Skeletal muscle satellite cell (primary cell): ENCODE measurements around the gene XRCC2. TPM values are rescaled to one million over a fixed set of nuclear protein-coding genes. Genes with fewer than 3 reads are reported as not detected.
A peak's percentile ranks its signal among the peaks of the same experiment; 100 is the strongest.
"Not testable (repeated sequence)": the region's sequence is repeated elsewhere in the genome, so short reads cannot be mapped to it uniquely, and the experiment has no call there.

Source experiments
- H3K27me3 ChIP-seq: 2 replicates; pipeline ENCODE4 v1.7.0; 2013; ENCODE audit warnings: low read length; ENCODE audit not compliant: control insufficient read depth, insufficient read depth
- H3K36me3 ChIP-seq: 2 replicates; pipeline ENCODE4 v1.7.0; 2013; ENCODE audit warnings: mild to moderate bottlenecking, control low read depth, low read length; ENCODE audit not compliant: insufficient read depth
- H3K4me1 ChIP-seq: 2 replicates; pipeline ENCODE4 v1.7.0; 2013; ENCODE audit warnings: low read length; ENCODE audit not compliant: control insufficient read depth, insufficient read depth
- H3K4me2 ChIP-seq: 2 replicates; pipeline ENCODE4 v1.7.0; 2013; ENCODE audit warnings: mild to moderate bottlenecking, low read length
- H3K4me3 ChIP-seq: 2 replicates; pipeline ENCODE4 v1.7.0; 2013; ENCODE audit warnings: low read length
- H3K9ac ChIP-seq: 2 replicates; pipeline ENCODE4 v1.7.0; 2013; ENCODE audit warnings: mild to moderate bottlenecking, low read depth, low read length, moderate library complexity
- H3K9me3 ChIP-seq: replicated peaks from 2 replicates; pipeline ENCODE4 v1.7.0; 2013; ENCODE audit warnings: mild to moderate bottlenecking, control low read depth, low read length
- total RNA-seq: library from RNA; depleted of rRNA; stranded (reverse); fragments of >200 nt; gene quantifications from 2 replicates; pipeline ENCODE4 v1.2.3, GENCODE V29; 2012; rRNA removed

Gene XRCC2
- total RNA-seq, result 4.6 and 4.8 TPM in 2 replicates

GRCh38 chr7:152675759-152676636 is at the start of gene XRCC2:
XRCC2 (minus strand) TSS chr7:152676141; CDS start chr7:152676079, 62 bp downstream.
- Histone ChIP-seq H3K9ac (peak within 1 kb of the TSS; percentile 97), H3K27me3 (no peaks in the 10 kb centered on the region), H3K4me2 (peak within 1 kb of the TSS; percentile 96), H3K36me3 (no peaks in the 10 kb centered on the region), H3K4me1 (peaks cover 9% of the 10 kb centered on the region), H3K9me3 (no peaks in the 10 kb centered on the region), H3K4me3 (peak within 1 kb of the TSS; percentile 98)

DNA sequence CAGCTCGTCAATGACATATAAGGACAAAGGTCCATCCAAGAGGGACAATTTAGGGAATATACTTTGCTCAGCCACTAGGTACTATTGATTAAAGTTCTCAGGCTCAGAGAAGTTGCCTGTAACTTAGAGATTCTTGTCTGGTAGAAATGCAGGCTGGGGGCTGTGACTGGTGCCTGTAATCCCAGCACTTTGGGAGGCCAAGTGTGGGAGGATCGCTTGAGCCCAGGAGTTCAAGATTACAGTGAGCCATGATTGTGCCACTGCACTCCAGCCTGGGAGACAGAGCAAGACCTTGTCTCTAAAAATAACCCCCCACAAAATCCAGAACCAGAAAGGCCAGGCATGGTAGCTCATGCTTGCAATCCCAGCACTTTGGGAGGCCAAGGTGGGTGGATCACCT is 47.4 kb upstream of the XRCC2 start:
- Histone ChIP-seq H3K4me1 (no peaks in the 10 kb centered on the region), H3K27me3 (no peaks in the 10 kb centered on the region), H3K4me3 (no peak overlapping the region), H3K4me2 (no peak overlapping the region), H3K9me3 (no peaks in the 10 kb centered on the region), H3K9ac (no peak overlapping the region), H3K36me3 (no peaks in the 10 kb centered on the region)

DNA sequence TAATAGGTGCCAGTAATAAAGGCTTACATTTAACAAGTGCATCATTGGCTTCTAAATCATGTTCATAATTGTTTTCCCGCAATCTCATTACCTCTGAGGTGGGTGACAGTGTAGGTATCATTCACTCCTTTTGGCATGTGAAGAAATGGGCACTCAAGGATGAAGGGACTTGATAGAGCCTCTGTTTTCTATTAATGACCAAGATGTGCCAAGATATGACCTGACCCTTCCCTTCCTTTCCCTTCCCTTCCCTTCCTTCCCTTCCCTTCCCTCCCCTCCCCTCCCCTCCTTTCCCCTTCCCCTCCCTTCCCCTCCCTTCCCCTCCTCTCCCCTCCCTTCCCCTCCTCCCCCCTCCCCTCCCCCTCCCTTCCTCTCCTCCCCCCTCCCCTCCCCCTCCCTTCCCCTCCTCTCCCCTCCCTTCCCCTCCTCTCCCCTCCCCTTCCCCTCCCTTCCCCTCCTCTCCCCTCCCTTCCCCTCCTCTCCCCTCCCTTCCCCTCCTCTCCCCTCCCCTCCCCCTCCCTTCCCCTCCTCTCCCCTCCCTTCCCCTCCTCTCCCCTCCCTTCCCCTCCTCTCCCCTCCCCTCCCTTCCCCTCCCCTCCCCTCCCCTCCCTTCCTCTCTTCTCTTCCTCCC is 36.6 kb upstream of the XRCC2 start:
- H3K4me2 ChIP-seq, H3K9me3 ChIP-seq, H3K9ac ChIP-seq, H3K27me3 ChIP-seq, H3K36me3 ChIP-seq, H3K4me3 ChIP-seq, H3K4me1 ChIP-seq: not testable (repeated sequence)

DNA sequence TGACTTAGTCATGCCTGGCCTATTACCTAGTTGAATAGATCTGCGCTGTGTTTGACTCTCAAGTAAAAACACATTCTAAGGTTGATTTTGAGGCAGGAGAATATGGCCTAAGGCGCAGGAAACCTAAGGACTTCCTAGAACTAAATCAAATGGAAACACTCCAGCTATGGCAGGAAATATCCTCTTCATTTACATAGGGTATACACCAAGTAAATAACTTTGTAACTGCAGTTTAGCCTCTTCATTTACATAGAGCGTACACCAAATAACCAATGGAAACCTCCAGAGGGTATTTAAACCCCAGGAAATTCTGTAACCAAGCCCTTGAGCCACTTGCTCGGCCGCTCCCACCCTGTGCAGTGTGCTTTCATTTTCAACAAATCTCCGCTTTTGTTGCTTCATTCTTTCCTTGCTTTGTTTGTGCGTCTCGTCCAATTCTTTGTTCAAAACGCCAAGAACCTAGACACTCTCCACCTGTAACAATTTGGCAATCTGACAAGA is 35.6 kb upstream of the XRCC2 start:
- no peaks in the 10 kb centered on the region for H3K27me3 ChIP-seq
- no peaks in the 10 kb centered on the region for H3K36me3 ChIP-seq
- H3K4me2 ChIP-seq, result no peak overlapping the region
- H3K9ac ChIP-seq, result no peak overlapping the region
- no peaks in the 10 kb centered on the region for H3K4me1 ChIP-seq
- H3K4me3 ChIP-seq, result no peak overlapping the region
- no peaks in the 10 kb centered on the region for H3K9me3 ChIP-seq

DNA sequence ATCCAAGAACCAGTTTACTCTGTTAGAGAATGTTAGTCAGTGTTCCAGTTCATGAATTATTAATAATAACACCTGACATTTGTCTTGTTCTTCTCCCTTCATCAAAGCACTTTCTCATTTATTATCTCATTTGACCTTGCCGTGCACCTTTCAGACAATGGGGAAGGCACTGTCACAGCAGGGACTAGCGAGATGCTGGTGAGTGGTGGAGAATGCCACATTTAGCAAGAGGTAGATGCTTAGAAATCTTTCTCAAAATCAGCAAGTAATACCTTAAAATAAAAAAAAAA is 34.2 kb upstream of the XRCC2 start:
- no peaks in the 10 kb centered on the region for H3K27me3 ChIP-seq
- no peaks in the 10 kb centered on the region for H3K36me3 ChIP-seq
- no peak overlapping the region for H3K9ac ChIP-seq
- H3K4me2 ChIP-seq, result no peak overlapping the region
- H3K4me3 ChIP-seq, result no peak overlapping the region
- no peaks in the 10 kb centered on the region for H3K4me1 ChIP-seq
- peaks cover 2% of the 10 kb centered on the region for H3K9me3 ChIP-seq

- Histone ChIP-seq H3K4me2 (no peak overlapping the region), H3K4me1 (no peaks in the 10 kb centered on the region), H3K4me3 (no peak overlapping the region), H3K9me3 (peaks cover 5% of the 10 kb centered on the region), H3K9ac (no peak overlapping the region), H3K27me3 (no peaks in the 10 kb centered on the region), H3K36me3 (no peaks in the 10 kb centered on the region)
Measured at GRCh38 chr7:152709287-152710152, 33.6 kb upstream of the XRCC2 start.

GRCh38 chr7:152704796-152705384 is 28.9 kb upstream of the XRCC2 start:
- Histone ChIP-seq H3K27me3 (no peaks in the 10 kb centered on the region), H3K4me1 (no peaks in the 10 kb centered on the region), H3K4me3 (no peak overlapping the region), H3K9me3 (peaks cover 5% of the 10 kb centered on the region), H3K36me3 (no peaks in the 10 kb centered on the region), H3K4me2 (no peak overlapping the region), H3K9ac (no peak overlapping the region)

GRCh38 chr7:152699079-152699478 is 23.1 kb upstream of the XRCC2 start:
- Histone ChIP-seq H3K4me2 (no peak overlapping the region), H3K9me3 (no peaks in the 10 kb centered on the region), H3K27me3 (peaks cover 2% of the 10 kb centered on the region), H3K36me3 (no peaks in the 10 kb centered on the region), H3K4me3 (no peak overlapping the region), H3K9ac (no peak overlapping the region), H3K4me1 (no peaks in the 10 kb centered on the region)

- not testable (repeated sequence) for H3K9ac ChIP-seq, H3K36me3 ChIP-seq, H3K9me3 ChIP-seq, H3K27me3 ChIP-seq, H3K4me2 ChIP-seq, H3K4me1 ChIP-seq, H3K4me3 ChIP-seq
Measured at GRCh38 chr7:152697268-152697974, 21.5 kb upstream of the XRCC2 start.

DNA sequence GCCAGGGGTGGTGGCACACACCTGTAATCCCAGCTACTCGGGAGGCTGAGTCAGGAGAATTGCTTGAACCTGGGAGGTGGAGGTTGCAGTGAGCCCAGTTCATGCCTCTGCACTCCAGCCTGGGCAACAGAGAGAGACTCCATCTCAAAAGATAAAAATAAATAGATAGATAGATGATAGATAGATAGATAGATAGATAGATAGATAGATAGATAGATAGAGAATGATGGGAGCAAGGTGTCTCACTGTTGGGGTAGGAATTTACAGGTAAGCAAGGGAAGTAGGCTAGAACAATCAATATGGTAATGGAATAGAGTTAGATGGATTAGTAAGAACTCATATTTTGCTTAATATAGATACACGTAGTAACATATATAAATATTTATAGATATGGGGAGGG is 16.3 kb upstream of the XRCC2 start:
- not testable (repeated sequence) for H3K36me3 ChIP-seq, H3K9ac ChIP-seq, H3K4me2 ChIP-seq, H3K4me3 ChIP-seq, H3K4me1 ChIP-seq, H3K27me3 ChIP-seq, H3K9me3 ChIP-seq

GRCh38 chr7:152683297-152683696 is 7.4 kb upstream of the XRCC2 start:
- Histone ChIP-seq H3K27me3 (no peaks in the 10 kb centered on the region), H3K36me3 (no peaks in the 10 kb centered on the region), H3K9me3 (no peaks in the 10 kb centered on the region), H3K4me1 (no peaks in the 10 kb centered on the region), H3K4me2 (no peak overlapping the region), H3K9ac (no peak overlapping the region), H3K4me3 (no peak overlapping the region)
